Hair follicle dermal papilla cell (primary cell): Measurements from ENCODE around the gene PSMC2. TPM values are rescaled to one million over a fixed set of nuclear protein-coding genes. Genes with fewer than 3 reads are reported as not detected.

ENCODE experiments used
- small RNA-seq: library from RNA; depleted of rRNA; stranded (forward); fragments of <200 nt; gene quantifications from one replicate; pipeline ENCODE3, GENCODE V24; 2012
- total RNA-seq: library from RNA; depleted of rRNA; stranded (reverse); fragments of >200 nt; gene quantifications from 2 replicates; pipeline ENCODE4 v1.2.3, GENCODE V29; 2012

The PSMC2 gene
- total RNA-seq = 128 and 201 TPM in 2 replicates

DNA sequence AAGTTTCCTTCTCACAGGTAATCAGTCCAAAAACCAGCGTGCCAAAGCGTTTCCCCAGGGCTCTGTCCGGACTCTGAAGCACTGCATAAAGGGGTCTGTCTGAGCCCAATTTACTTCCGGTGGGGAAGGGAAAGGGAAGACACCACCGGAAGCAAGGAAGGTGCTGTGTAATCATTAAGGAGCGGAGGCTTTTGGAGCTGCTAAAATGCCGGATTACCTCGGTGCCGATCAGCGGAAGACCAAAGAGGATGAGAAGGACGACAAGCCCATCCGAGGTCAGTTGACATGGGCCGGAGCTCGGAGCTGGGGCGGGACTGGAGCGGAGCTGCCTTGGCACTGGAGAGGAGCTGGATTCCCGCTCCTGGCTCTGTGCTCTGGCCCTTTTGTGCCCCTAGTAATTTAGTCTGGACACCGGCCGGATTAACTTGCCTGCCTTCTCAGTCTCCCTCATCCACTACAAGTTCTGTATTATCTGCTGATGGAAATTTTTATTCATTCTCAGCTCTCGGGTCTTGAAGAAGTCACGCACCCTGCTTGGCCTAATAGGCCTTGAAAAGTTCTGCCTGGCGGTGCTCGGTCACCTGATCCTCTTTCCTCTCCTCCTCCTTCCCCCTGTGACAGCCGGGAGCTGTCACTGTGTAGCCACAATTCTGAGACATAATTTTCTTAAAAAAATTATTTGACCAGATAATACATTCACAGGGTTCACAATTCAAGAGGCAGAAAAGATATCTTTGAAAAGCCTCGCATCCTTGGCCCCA is at the start of gene PSMC2:
PSMC2 (plus strand) TSS at position 137 of the 761 bp plus-strand sequence; CDS start at position 206, 69 bp downstream.

DNA sequence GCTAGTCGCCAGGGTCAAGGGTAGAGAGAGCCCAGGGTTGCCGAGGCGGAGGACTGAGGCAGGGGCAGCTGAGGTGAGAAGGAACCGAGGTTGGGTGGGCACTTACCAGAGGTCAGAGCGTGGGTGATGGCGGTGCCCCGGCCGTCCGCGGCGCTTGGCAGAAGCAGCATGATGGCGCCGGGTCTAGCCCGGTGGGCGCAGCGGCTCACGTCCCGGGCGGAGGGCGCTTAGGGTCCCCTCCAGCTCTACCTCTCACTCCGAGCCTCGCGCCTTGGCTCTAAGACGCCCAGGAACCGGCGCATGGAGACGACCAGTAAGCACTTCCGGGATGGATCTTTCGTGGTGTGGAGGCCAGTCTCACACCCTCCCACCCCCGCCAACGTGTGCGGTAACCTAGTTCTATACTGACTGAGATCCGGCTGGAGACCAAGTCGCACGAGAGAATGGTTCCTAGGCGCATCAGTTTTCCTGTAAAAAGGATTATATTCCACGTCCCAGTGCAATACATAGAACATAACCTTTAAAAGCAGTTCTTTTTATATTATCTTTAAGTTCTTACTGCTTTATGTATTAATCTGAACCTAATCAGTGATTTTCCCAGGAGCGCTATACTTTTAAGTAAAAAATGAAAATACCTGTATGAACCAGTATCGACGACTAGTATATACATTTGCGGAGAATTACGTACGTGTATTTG is 2.8 kb upstream of the PSMC2 start, which contains the start of gene DNAJC2:
DNAJC2 (minus strand) TSS at position 315 of the 697 bp plus-strand sequence; CDS start at position 170, 145 bp downstream.

Small RNA genes within 50 kb of the gene (small RNA-seq; reads per million reads assigned to genes)
- not detected for gene RPS29P16

Other genes starting within 250 kb of the PSMC2 start
- gene NAPEPLD, start 198.5 kb upstream of the PSMC2 start, total RNA-seq = 8.6 and 9.2 TPM in 2 replicates
- gene PMPCB, start 50.2 kb upstream of the PSMC2 start, total RNA-seq = 51.6 and 64.5 TPM in 2 replicates
- gene DNAJC2, start 2.9 kb upstream of the PSMC2 start, total RNA-seq = 13.1 and 15.7 TPM in 2 replicates
- gene SLC26A5, start 98.6 kb downstream of the PSMC2 start, total RNA-seq = not detected in 2 replicates